ENCODE results near the gene PRSS1.

Gene PRSS1

DNA sequence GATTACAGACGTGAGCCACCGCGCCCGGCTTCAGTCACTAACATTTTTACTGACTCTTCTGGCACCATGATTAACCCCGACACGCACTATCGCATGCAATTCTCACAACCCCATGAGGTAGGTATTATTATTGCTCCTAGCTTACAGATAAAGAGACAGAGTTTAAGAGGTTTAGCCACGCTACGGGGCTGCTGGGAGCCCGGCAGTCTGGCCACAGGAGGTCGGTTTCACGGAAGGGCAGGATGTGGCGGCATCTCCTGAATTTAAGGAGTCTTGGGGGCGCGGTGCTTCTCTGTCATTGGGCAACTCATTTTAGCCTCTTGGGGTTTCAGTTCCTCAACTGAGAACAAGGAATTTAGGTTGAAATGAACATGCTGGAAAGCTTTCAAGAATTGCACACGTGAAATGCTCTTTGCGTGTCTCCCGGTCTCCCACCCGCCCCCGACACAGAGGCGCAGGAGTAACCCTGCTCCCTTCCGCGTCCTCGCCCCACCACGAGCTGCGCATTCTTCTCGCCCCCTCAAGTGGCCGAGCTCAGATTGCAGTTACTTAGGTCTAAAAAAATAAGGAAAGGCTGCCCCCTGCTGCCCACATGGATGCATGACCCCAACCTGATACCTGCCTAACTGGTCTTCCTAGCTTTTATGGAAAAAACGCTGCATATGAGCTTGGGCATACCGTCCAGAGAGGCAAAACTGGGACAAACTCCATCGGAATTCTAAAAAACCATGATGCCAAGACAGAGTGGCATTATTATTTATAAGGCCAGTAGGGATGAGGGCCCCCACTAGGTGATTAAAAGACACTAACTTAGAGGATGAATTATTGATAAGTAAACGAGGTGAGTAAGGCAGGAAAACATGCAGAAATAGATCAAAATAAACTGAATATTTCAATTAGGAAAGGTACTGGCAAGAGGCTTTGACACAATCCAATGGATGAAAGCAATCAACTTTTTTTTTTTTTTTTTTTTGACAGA lies 33.9 kb downstream of the PRSS1 start:
- ChIA-PET POLR2A (interaction anchor here (0.8 to 1.3 kb wide), 3 partner anchors 12 to 25 kb away, joined by 3 to 4 read pairs (median 3); partner anchors contain the start of gene PRSS2), CTCF (interaction anchor here (0.6 to 11.7 kb wide), 75 partner anchors 9 to 496 kb away, joined by 3 to 214 read pairs (median 5); partner anchors contain the start of genes EPHB6, PRSS1, PRSS2 and TAS2R40)
- peak; percentile 84 for DNase-seq (ENCODE audit: extremely low spot score)
- TF ChIP-seq CTCF (IDR thresholded peaks at IDR 0.05; ENCODE audit: control extremely low read depth, extremely low read depth, low read depth, missing control alignments) = peak; percentile 96

- no peak for TF ChIP-seq CTCF (IDR thresholded peaks at IDR 0.05; ENCODE audit: control extremely low read depth, extremely low read depth, low read depth, missing control alignments)
- POLR2A ChIA-PET = interaction anchor here (0.7 kb wide), 1 partner anchor 25 kb away, joined by 10 read pairs; no protein-coding TSS in a partner anchor
- CTCF ChIA-PET = interaction anchor here (0.9 to 11.7 kb wide), 19 partner anchors 10 to 248 kb away, joined by 3 to 214 read pairs (median 8); partner anchors contain the start of genes EPHB6 and PRSS2
- DNase-seq (ENCODE audit: extremely low spot score) = no peak
These were observed 34.8 kb downstream of the PRSS1 start for GRCh38 chr7:142784096-142784495.

- no peak for TF ChIP-seq CTCF (IDR thresholded peaks at IDR 0.05; ENCODE audit: control extremely low read depth, extremely low read depth, low read depth, missing control alignments)
- POLR2A ChIA-PET = interaction anchor here (0.7 kb wide), 2 partner anchors 25 kb away, joined by 8 to 10 read pairs; no protein-coding TSS in a partner anchor
- DNase-seq (ENCODE audit: extremely low spot score) = no peak
- CTCF ChIA-PET = interaction anchor here (0.6 to 11.7 kb wide), 13 partner anchors 10 to 259 kb away, joined by 3 to 214 read pairs (median 17); partner anchors contain the start of genes EPHB6 and PRSS2
These were observed 35.4 kb downstream of the PRSS1 start for GRCh38 chr7:142784716-142785115.

DNA sequence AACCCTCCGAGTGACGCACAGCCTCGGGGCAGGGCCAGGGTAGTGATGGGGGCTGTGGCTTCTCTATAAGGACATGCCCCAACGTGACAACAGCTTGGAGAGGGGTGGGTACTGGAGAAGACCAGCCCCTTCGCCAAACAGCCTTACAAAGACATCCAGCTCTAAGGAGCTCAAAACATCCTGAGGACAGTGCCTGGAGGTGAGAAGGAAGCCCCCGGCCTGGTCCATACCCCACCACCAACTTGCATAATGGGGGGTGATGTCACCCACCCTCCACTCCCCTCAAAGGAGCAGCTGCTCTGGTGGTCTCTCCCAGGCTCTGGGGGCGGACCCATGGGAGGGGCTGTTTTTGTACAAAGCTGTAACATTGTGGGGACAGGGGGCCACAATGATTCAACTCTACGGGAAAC lies 36.6 kb downstream of the PRSS1 start:
- ChIA-PET POLR2A (no interaction called here), CTCF (interaction anchor here (1.1 to 17.7 kb wide), 9 partner anchors 12 to 429 kb away, joined by 3 to 316 read pairs (median 6); partner anchors contain the start of gene PRSS2)
- TF ChIP-seq CTCF (IDR thresholded peaks at IDR 0.05; ENCODE audit: control extremely low read depth, extremely low read depth, low read depth, missing control alignments) = no peak
- DNase-seq (ENCODE audit: extremely low spot score) = no peak

DNA sequence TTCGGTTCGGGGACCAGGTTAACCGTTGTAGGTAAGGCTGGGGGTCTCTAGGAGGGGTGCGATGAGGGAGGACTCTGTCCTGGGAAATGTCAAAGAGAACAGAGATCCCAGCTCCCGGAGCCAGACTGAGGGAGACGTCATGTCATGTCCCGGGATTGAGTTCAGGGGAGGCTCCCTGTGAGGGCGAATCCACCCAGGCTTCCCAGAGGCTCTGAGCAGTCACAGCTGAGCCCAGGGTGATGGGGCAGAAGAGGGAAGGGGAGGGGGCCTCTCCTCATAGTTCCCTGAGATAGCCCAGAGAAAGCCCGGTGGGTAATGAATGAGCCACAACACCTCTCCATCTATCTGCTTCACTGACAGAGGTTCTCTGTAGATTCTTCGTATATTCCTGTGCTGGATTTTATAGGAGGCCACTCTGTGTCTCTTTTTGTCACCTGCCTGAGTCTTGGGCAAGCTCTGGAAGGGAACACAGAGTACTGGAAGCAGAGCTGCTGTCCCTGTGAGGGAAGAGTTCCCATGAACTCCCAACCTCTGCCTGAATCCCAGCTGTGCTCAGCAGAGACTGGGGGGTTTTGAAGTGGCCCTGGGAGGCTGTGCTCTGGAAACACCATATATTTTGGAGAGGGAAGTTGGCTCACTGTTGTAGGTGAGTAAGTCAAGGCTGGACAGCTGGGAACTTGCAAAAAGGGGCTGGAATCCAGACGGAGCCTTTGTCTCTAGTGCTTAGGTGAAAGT lies 37.9 kb downstream of the PRSS1 start:
- ChIA-PET CTCF (interaction anchor here (1.2 to 17.7 kb wide), 10 partner anchors 11 to 428 kb away, joined by 3 to 316 read pairs (median 16); partner anchors contain the start of gene PRSS2), POLR2A (interaction anchor here (1.3 kb wide), 1 partner anchor 22 kb away, joined by 3 read pairs; no protein-coding TSS in a partner anchor)
- no peak for DNase-seq (ENCODE audit: extremely low spot score)
- no peak for TF ChIP-seq CTCF (IDR thresholded peaks at IDR 0.05; ENCODE audit: control extremely low read depth, extremely low read depth, low read depth, missing control alignments)

Measured in GM10248 (cell line).